Amniotic epithelial cell (primary cell): ENCODE data around the gene OR6J1.
"Not testable (repeated sequence)": the region's sequence is repeated elsewhere in the genome, so short reads cannot be mapped to it uniquely, and the experiment has no call there.

Source experiments
- DNase-seq: peaks from one replicate; pipeline ENCODE4 v3.0.0-alpha.2; 2010; ENCODE audit warnings: low read depth

OR6J1 gene

DNA sequence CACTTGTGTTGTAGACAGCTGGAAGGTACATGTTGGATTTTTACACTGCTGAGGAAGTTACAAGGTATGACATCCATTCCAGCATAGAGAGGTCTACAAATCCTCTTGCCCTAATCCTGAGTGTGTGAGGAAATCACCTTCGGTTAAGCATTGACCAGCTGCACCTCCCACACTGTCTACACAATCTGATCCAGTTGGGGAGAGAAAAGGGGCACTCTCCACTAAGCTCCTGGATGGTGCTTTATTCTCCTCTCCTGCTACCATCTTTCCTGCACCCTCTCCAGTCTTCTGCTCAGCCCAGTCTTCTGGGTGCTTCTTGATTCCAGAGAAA lies at the start of gene OR6J1:
Gene OR6J1 (minus strand): TSS at position 48 of the 331 bp plus-strand sequence. CDS start 9,541 bp downstream, outside the sequence.
- no peak for DNase-seq

DNA sequence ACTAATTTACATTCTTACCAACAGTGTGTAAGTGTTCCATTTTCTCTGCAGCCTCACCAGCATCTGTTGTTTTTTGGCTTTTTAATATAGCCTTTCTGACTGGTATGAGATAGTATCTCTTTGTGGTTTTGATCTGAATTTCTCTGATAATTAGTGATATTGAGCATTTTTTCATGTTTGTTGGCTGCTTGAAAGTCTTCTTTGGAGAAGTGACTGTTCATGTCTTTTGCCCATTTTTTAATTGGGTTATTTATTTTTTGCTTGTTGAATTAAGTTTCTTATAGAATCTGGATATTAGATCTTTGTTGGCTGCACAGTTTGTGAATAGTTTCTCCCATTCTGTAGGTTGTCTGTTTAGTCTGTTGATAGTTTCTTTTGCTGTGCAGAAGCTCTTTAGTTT lies 48.0 kb upstream of the OR6J1 start:
- DNase-seq = no peak

DNA sequence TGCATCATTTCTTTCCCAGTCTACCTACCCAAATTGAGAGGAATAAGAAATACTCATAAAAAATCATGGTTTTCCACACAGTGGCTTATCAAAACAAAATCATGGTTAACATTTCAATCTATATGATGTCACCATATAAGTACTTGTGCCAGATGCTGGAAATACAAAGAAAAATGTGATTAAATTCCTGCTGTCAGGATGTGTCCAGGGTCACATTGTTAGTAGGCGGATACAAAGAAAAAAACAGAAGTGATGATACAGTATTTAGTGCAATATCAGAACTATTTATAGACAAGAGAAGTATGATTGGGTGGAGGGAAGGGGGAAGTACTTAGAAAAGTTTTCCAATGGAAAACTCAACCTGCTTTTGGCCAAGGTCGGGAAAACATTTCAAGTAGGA lies 47.0 kb upstream of the OR6J1 start:
- peak; percentile 32 for DNase-seq

DNA sequence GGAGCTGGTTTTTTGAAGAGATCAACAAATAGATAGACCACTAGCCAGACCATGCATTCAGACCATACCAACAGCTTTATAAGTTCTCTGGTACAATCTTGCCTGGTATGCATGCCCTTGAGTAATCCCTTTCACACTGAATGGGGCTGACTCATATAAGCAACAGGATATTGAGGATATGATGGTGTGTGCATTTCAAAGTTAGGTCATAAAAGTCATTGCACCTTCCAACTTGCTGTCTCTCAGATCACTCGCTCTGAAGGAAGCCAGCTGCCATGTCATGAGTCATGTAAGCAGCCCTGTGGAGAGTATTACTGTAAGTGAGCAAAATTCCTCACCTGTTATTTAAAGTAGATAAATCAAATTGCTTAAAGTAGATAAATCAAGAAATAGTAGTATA lies 45.0 kb upstream of the OR6J1 start:
- DNase-seq = peak; percentile 93

DNA sequence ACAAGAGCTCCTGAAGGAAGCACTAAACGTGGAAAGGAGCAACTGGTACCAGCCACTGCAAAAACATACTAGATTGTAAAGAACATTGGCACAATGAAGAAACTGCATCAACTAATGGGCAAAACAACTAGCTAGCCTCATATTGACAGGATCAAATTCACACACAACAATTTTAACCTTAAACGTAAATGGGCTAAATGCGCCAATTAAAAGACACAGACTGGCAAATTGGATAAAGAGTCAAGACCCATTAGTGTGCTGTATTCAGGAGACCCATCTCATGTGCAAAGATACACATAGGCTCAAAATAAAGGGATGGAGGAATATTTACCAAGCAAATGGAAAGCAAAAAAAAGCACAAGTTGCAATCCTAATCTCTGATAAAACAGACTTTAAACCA lies 43.8 kb upstream of the OR6J1 start:
- DNase-seq = not testable (repeated sequence)

DNA sequence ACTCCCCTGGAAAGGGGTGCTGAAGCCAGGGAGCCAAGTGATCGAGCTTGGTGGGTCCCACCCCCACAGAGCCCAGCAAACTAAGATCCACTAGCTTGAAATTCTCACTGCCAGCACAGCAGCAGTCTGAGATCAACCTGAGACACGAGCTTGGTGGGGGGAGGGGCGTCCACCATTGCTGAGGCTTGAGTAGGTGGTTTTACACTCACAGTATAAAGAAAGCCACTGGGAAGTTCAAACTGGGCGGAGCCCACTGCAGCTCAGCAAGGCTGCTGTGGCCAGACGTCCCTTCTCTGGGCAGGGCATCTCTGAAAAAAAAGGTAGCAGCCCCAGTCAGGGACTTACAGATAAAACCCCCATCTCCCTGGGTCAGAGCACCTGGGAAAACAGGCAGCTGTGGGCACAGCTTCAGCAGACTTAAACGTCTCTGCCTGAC lies 42.0 kb upstream of the OR6J1 start:
- not testable (repeated sequence) for DNase-seq

DNA sequence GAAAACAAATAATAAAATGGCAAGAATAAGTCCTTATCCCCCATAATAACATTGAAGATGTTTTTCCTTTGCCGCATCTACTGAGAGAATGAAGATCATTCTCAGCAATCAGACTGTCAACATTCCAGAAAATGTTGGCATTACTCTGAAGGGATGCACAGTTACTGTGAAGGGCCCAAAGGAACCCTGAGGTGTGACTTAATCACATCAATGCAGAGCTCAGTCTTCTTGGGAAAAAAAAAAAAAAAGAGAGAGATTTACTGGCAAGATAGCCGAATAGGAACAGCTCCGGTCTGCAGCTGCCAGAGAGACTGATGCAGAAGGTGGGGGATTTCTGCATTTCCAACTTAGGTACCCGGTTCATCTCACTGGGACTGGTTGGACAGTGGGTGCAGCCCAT lies 41.3 kb upstream of the OR6J1 start:
- DNase-seq = peak; percentile 29

DNA sequence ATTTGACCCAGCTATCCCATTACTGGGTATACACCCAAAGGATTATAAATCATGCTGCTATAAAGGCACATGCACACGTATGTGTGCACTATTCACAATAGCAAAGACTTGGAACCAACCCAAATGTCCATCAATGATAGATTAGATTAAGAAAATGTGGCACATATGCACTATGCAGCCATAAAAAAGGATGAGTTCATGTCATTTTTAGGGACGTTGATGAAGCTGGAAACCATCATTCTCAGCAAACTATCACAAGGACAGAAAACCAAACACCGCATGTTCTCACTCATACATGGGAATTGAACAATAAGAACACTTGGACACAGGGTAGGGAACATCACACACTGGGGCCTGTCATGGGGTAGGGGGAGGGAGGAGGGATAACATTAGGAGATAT lies 39.3 kb upstream of the OR6J1 start:
- not testable (repeated sequence) for DNase-seq

DNA sequence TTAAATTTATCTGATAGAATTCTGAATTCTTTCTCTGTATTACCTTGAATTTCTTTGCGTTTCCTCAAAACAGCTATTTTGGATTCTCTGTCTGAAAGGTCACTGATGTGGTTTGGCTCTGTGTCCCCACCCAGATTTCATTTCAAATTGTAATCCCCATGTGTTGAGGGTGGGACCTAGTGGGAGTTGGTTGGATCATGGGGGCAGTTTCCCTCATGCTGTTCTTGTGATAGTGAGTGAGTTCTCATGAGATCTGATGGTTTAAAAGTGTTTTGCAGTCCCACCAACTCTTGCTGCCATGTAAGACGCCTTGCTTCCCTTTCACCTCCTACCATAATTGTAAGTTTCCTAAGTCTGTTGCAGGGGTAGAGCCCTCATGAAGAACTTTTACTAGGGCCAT lies 34.1 kb upstream of the OR6J1 start:
- no peak for DNase-seq

DNA sequence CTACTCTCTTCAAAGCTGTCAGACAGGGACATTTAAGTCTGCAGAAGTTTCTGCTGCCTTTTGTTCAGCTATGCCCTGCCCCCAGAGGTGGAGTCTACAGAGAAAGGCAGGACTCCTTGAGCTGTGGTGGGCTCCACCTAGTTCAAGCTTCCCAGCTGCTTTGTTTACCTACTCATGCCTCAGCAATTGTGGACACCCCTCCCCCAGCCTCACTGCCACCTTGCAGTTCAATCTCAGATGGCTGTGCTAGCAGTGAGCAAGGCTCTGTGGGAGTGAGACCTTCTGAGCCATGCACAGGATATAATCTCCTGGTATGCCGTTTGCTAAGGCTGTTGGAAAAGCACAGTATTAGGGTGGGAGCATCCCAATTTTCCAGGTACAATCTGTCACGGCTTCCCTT lies 33.4 kb upstream of the OR6J1 start:
- DNase-seq = not testable (repeated sequence)

DNA sequence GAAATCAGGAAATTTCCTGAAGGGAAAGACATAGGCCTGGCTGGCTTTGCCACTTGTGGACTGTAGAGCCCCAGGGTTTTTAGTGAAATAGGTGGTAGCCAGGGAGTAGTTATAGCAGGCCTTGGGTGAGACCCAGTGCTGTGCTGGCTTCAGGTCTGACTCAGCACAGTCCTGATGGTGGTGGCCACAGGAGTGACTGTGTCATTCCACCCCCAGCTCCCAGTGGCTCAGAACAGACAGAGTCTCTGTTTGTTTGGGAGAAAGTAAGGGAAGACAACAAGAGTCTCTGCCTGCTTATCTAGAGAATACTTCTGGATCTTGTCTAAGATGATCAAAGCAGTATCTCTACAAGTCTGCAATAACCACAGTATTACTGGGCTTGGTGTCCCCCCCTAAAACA lies 27.5 kb upstream of the OR6J1 start:
- no peak for DNase-seq

DNA sequence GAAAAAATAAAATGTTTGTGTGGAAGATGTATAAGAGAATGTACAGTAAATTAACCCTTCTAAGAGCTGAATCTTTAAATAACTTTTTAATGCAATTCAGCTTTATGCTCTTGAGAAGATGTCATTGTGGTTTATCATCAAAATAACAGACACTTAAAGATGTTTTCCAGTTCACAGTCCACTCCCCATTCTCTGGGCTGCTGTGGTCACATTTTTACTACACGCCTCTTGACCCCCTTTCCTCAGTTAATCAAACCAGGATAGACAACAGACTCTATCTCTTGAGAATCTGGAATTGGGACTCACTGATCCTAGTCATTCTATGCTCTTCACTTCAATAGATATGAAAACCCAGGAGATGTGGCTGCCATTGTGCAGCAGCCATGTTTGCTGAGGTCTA lies 24.7 kb upstream of the OR6J1 start:
- DNase-seq = no peak

DNA sequence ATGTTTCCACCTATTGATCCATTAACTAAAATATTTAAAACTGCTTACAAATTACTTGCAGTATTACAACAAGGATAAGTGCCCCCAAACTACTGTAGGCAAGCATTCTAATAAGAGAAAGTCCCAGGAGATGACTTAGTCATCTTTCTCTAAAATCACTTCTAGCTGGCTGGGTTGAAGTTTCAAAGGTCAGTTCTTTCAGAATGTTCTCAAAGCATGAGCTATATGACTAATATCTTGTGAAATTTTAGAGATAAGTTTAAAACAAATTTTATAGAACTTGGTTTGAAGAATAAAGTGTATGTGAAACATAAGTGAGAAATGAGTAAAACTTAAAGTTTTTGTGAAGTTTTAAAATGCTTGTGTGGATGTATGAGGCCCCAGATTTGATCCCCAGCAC lies 24.3 kb upstream of the OR6J1 start:
- peak; percentile 80 for DNase-seq

DNA sequence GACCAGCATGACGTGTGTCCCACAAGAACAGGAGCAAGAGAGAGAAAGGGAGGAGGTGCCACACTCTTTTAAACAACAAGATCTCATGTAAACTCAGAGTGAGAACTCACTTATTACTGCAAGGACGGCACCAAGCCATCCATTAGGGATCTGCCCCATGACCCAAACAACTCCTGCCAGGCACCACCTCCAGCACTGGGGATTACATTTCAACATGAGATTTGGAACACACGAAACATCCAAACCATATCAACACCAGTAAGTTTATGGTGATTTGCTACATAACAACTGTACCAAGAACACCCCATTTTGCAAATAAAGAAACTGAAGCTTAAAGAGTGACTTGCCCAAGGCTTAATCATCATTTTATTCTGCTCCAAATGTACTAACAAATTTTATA lies 23.7 kb upstream of the OR6J1 start:
- no peak for DNase-seq

DNA sequence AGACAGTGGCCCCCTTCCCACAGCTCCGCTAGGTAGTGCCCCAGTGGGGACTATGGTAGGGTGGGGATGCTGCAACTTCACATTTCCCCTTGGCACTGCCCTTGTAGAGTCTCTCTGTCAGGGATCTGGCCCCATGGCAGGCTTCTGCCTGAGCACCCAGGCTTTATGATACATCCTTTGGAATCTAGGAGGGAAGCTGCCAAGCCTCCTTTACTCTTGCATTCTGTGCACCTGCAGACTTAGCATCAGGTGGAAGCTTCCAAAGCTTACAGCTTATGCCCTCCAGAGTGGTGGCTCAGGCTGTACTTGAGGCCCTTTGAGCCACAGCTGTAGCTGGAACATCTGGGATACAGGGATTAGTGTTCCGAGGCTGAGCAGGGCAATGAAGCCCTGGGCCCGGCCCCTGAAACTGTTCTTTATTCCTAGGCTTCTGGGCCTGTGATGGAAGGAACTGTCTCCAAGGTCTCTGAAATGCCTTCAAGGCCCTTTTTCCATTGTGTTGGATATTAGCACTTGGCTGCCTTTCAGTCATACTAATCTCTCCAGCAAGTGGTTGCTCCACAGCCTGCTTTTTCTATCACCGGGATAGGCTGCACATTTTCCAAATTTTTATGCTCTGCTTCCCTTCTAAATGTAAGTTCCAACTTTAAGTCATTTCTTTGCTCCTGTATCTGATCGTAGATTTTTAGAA lies 22.2 kb upstream of the OR6J1 start:
- no peak for DNase-seq

DNA sequence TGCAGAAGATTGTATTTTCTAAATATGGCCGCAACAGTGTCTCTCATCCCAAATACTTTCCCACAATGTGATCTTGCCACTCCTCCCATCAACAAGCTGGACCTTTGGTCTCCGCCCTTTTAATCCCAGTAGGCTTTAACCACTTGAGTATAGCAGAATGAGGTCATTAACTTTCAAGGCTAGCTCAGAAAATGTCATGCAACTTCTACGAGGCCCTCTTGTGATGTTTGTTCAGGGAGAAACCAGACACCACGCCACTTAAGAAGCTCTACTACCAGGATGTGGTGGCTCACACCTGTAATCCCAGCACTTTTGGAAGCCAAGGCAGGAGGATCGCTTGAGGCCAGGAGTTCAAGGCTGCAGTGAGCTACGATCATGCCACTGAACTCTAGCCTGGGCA lies 20.1 kb upstream of the OR6J1 start:
- DNase-seq = peak; percentile 39

DNA sequence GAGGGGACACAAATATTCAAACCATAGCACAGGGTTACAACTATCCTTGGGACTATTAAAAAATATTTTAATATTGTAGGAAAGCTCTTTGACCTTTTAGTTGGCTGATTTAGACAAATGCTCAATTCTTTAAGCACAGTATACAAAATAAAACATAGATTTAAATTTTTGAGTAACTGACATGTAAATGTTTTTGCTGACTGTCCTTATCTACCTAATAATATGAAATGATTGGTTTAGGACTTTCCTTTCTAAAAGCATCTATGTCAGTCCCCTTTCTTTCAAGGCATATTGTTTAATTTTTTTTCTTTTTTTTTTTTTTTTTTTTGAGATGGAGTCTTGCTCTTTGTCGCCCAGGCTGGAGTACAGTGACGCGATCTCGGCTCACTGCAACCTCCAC lies 16.5 kb upstream of the OR6J1 start:
- no peak for DNase-seq

DNA sequence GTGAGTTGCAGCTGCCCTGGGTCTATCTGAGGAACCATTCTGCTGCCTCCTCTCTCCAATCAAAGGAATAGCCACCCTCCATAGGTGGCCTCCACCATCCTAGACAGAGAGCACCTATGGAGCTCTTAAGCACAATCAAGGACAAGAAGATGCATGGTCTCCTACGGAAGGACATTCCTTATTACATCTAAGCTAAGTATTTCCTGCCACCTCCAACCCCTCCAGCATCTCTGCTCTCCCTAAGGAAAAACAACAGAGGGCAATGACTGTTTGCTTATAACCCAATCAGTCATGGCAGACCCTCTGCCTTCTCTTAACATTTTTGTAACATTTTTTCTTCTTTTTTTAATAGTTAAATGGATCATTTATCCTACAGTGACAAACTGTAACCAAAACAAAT lies 14.8 kb upstream of the OR6J1 start:
- DNase-seq = no peak

DNA sequence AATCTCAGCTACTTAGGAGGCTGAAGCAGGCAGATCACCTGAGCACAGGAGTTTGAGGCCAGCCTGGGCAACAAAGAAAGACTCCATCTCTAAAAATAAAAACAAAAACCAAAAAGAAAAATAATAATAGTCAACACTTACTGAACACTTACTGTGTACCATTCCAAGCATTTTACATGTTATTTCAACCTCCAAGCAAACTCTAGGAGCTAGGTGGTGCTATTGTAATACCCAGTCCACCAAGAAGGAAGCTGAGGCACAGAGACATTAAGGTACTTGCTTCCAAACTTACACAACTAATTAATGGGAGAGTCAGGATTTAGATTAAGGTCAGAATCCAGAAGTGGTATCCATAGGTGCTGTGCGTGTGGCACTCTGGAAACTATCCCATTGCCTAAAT lies 13.7 kb upstream of the OR6J1 start:
- peak; percentile 69 for DNase-seq

DNA sequence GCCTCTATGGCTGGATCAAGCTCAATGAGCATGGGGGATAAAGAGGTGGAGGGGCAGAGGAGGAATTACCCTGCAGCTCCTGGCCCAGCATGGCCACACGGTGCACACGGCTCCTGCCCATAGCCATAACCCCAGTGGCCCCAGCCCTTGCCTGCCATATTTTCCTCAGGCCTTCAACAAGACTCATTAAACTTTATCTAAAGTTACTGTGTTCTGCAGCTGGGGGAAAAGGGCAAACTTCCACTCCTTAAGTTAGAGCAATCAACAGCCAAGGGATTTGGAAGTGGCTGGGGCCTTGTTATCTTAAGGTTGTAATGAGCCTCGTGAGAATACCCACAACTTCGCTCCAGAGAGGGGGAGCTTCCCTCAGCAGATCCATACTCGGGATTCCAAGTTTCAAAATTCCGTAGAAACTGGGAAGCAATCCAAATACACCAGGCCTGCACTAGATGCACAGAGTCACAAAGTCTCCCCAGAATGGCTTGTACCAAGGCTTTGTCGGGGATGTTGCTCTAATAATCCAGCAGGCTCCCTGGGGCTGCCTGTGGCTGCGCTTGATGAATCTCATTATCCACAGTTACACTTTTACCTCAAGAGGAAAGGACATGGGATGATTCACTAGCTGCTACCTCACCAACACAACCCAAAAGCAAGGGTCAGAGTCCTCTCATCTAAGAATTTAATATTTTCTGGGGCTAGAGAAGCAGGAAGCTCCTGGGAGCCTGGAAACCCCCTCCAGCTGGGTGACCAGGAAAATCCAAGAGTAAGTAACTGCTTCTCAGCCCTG lies 13.0 kb upstream of the OR6J1 start:
- DNase-seq = peak; percentile 53

DNA sequence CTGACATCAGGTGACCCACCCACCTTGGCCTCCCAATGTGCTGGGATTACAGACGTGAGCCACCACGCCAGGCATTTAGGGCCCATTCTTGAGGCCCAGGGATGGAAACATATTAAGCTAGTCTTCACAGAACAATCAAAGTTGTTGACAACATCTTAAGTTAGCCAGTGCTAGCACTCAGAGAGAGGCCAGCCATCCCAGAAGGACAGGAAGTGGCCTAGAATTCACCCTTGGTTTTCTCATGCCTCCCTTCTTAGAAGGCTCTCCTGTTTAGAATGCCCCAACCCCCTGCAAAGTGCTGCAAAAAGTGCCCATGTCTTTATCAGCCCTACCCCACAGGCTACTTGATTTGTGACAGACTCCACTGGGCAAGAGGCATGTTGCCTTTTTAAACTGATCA lies 12.1 kb upstream of the OR6J1 start:
- DNase-seq = no peak

DNA sequence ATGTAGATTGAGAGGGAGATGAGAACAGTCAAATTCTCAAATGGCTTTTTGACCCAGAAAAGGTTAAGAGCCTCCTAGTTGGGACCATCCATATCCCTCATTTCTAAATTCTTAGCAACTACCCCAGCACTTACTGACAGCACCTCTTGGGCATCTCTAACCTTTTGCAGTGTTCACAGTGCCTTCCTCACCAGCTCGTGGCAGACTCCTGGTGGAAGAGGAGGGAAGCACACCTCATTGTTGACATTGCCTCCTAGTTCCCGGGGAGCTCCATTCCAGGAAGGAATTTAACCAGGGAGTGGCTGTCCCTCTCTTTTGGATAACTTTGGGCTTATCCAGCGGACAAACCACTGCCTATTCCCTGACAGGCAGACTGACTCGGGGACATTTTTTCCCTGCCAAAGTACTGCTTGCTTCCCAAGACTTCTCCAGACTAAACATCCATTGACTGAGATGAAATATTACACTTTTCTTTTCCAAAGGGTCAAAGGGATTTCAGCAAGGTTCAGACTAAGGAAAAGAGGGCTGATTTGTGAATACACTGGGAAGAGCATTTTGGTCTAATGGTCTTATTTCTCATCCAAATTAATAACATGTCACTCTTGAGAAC lies 9.0 kb upstream of the OR6J1 start:
- peak; percentile 66 for DNase-seq

DNA sequence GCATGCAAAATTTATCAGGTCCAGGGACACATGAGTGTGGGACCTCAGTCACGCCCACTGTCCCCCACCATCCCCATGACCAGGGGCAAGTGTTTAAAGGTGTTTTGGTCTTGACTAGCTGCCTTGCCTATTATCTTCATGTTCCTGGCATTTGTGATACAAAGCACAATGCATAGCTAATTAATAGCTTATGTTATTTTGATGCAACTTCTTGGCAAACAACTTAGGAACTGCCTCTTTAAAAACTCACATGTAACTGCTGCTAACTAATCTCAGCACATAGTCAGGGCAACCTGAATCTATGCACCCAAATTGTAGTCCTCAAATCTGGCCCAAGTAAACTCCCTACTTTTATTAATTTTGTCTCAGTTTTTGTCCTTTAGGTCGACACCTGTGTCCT lies 7.4 kb upstream of the OR6J1 start:
- DNase-seq = no peak
